Keratinocyte (primary cell): ENCODE measurements around the gene TNFAIP8L2. TPM values are rescaled to one million over a fixed set of nuclear protein-coding genes. Genes with fewer than 3 reads are reported as not detected.
A peak's percentile ranks its signal among the peaks of the same experiment; 100 is the strongest.

Experiments used
- DNase-seq: peaks from one replicate; pipeline ENCODE4 v3.0.0-alpha.2; 2011; ENCODE audit warnings: low read depth, missing footprints, low spot score
- FAIRE-seq: peaks from 2 replicates; lab custom pipeline; 2011; peaks lifted over from hg19 to GRCh38; lab: Jason Lieb, UNC
- H2AFZ ChIP-seq: 2 replicates; pipeline ENCODE4 v1.6.0; 2012; ENCODE audit warnings: low read length, control low read depth, inconsistent platforms; ENCODE audit not compliant: control insufficient read depth
- H3K27ac ChIP-seq: 2 replicates; pipeline ENCODE4 v1.5.1; 2011; ENCODE audit warnings: low read length; ENCODE audit not compliant: control insufficient read depth, insufficient read depth
- H3K27me3 ChIP-seq: 3 replicates; pipeline ENCODE4 v1.6.0; 2011; ENCODE audit warnings: low read length; ENCODE audit not compliant: control insufficient read depth, insufficient read depth; ENCODE audit errors: extremely low read depth
- H3K36me3 ChIP-seq, 2 experiments: 2 replicates in 1 of 2; 3 replicates in 1 of 2; pipeline ENCODE4 v1.5.1; 2011; ENCODE audit warnings: low read length in 2 of 2, mild to moderate bottlenecking in 1 of 2; ENCODE audit not compliant: control insufficient read depth in 2 of 2, insufficient read depth in 2 of 2; ENCODE audit errors: extremely low read depth in 1 of 2
- H3K4me1 ChIP-seq: 3 replicates; pipeline ENCODE4 v1.5.1; 2011; ENCODE audit warnings: low read length; ENCODE audit not compliant: control insufficient read depth, insufficient read depth; ENCODE audit errors: extremely low read depth
- H3K4me2 ChIP-seq: 3 replicates; pipeline ENCODE4 v1.6.0; 2011; ENCODE audit warnings: low read depth, low read length; ENCODE audit not compliant: control insufficient read depth, insufficient read depth; ENCODE audit errors: extremely low read depth
- H3K4me3 ChIP-seq, 3 experiments: fragments of 200-600 bp in 1 of 3; sonication (generic) in 1 of 3; 2 replicates in 2 of 3; 3 replicates in 1 of 3; pipeline ENCODE4 v1.5.1; 2011 to 2016; ENCODE audit warnings: low read length in 3 of 3, mild to moderate bottlenecking in 3 of 3, control low read depth in 2 of 3, inconsistent platforms in 1 of 3, low read depth in 1 of 3, mixed read lengths in 1 of 3, mixed run types in 1 of 3, moderate library complexity in 1 of 3; ENCODE audit not compliant: control insufficient read depth in 2 of 3, insufficient read depth in 2 of 3; ENCODE audit errors: extremely low read depth in 1 of 3
- H3K79me2 ChIP-seq: 2 replicates; pipeline ENCODE4 v1.6.0; 2012; ENCODE audit warnings: low read length; ENCODE audit not compliant: control insufficient read depth, insufficient read depth
- H3K9ac ChIP-seq: 3 replicates; pipeline ENCODE4 v1.6.0; 2011; ENCODE audit warnings: low read length; ENCODE audit not compliant: control insufficient read depth, insufficient read depth; ENCODE audit errors: extremely low read depth
- H3K9me1 ChIP-seq: 3 replicates; pipeline ENCODE4 v1.6.0; 2011; ENCODE audit warnings: low read length; ENCODE audit not compliant: control insufficient read depth, insufficient read depth; ENCODE audit errors: extremely low read depth
- H3K9me3 ChIP-seq: 2 replicates; pipeline ENCODE4 v1.5.1; 2012; ENCODE audit warnings: low read depth, low read length; ENCODE audit not compliant: control insufficient read depth
- H4K20me1 ChIP-seq: 3 replicates; pipeline ENCODE4 v1.6.0; 2011; ENCODE audit warnings: low read length; ENCODE audit not compliant: control insufficient read depth, insufficient read depth; ENCODE audit errors: extremely low read depth
- CTCF ChIP-seq, 3 experiments: IDR thresholded peaks in 1 of 3; conservative IDR thresholded peaks in 1 of 3; optimal IDR thresholded peaks in 1 of 3; 2 replicates in 2 of 3; 3 replicates in 1 of 3; pipeline versions ENCODE3 to v1.5.1; 2011; ENCODE audit warnings: low read length in 3 of 3, mild to moderate bottlenecking in 3 of 3, moderate library complexity in 2 of 3, control low read depth in 1 of 3, inconsistent platforms in 1 of 3; ENCODE audit not compliant: insufficient read depth in 2 of 3; ENCODE audit errors: extremely low read depth in 1 of 3
- EZH2 ChIP-seq: IDR thresholded peaks from one replicate; pipeline ENCODE4 v1.6.1; 2012; ENCODE audit warnings: inconsistent platforms, mild to moderate bottlenecking, low read length, moderate library complexity
- dilution Hi-C: fragments of 300-500 bp; cut with MboI; formaldehyde crosslinking; loops from one replicate; pipeline ENCODE4 v1.7.0; 2020; ENCODE audit warnings: low sequenced_read_pairs; ENCODE audit not compliant: extremely low pct_ligation_motif_present
- polyA plus RNA-seq, 5 experiments: library from polyadenylated mRNA; depleted of rRNA in 3 of 5; stranded (reverse) in 3 of 5; stranded (forward) in 1 of 5; unstranded in 1 of 5; fragments of >200 nt; gene quantifications; 1 replicate in 1 of 5; 2 replicates in 3 of 5; 3 replicates in 1 of 5; pipeline versions ENCODE4 v1.2.1 to v1.2.3, GENCODE V29; 2011 to 2012; ENCODE audit warnings: missing spikeins in 2 of 5, low read depth in 1 of 5, low replicate concordance in 1 of 5

TNFAIP8L2 gene
- polyA plus RNA-seq, 1 donor (not counting 4 experiments of a cell fraction or from before 2014, with no cell fraction given): not detected

DNA sequence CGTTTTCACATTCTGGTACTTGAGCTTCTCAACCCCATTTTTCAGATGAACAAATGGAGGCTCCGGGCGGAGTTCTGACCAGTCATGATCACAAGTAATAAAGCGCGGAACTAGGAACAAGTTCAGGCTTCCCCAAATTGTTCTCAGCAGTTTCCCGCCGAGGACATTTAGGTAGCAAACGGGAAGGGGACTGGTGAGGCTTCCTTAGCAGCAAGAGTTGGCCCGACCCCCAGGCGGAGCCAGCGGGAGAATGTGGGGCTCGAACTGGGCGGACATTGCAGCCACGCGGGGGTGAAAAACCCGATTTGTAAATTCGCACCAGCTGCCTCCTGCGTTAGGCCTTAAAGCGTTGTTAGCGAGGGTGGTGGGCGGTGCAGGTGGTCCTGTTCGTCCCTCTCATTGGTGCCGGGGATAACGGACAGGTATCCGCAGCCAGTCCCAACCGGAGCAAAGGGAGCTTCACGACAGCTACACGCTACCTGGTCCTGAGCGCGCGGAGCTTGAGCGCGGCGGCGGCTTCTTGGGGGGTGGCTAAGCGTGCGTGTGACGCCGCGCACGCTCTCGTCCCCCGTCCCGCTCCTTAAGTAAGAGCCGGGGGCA, 25.4 kb upstream of the TNFAIP8L2 start:
- dilution Hi-C loops: no loop called here
- Histone ChIP-seq H3K9ac (peak overlapping the region; percentile 59), H3K9me1 (no peaks in the 10 kb centered on the region), H3K9me3 (no peaks in the 10 kb centered on the region), H3K4me1 (peaks cover 10% of the 10 kb centered on the region), H3K4me2 (peak overlapping the region; percentile 88), H3K27me3 (peaks cover 23% of the 10 kb centered on the region), H2AFZ (peak overlapping the region; percentile 78), H3K36me3 (no peaks in the 10 kb centered on the region), H4K20me1 (no peaks in the 10 kb centered on the region), H3K4me3 (peak overlapping the region; percentile 13 to 66 (median 40)), H3K79me2 (no peaks in the 10 kb centered on the region), H3K27ac (no peak overlapping the region)
- DNase-seq (peak; percentile 49), FAIRE-seq (peak; percentile 79)
- TF ChIP-seq CTCF (optimal IDR thresholded peaks at IDR 0.05 in 1 of 3, IDR thresholded peaks at IDR 0.05 in 1 of 3, conservative IDR thresholded peaks at IDR 0.05 in 1 of 3; ENCODE audit: extremely low read depth in 1 of 3, insufficient read depth in 2 of 3, low read length in 3 of 3): no peak
- TF ChIP-seq EZH2: no peak

GRCh38 chr1:151131701-151132334, 24.6 kb upstream of the TNFAIP8L2 start:
- Histone ChIP-seq H3K4me1 (peaks cover 10% of the 10 kb centered on the region), H4K20me1 (no peaks in the 10 kb centered on the region), H3K4me2 (peak overlapping the region; percentile 88), H3K79me2 (no peaks in the 10 kb centered on the region), H2AFZ (peak overlapping the region; percentile 78), H3K9ac (peak overlapping the region; percentile 59), H3K36me3 (no peaks in the 10 kb centered on the region), H3K4me3 (peak overlapping the region; percentile 13 to 66 (median 40)), H3K27me3 (peaks cover 23% of the 10 kb centered on the region), H3K9me1 (no peaks in the 10 kb centered on the region), H3K9me3 (no peaks in the 10 kb centered on the region), H3K27ac (no peak overlapping the region)
- TF ChIP-seq EZH2 (peak; percentile 77), CTCF (optimal IDR thresholded peaks at IDR 0.05 in 1 of 3, IDR thresholded peaks at IDR 0.05 in 1 of 3, conservative IDR thresholded peaks at IDR 0.05 in 1 of 3; ENCODE audit: extremely low read depth in 1 of 3, insufficient read depth in 2 of 3, low read length in 3 of 3) (no peak)
- dilution Hi-C loops: no loop called here
- FAIRE-seq (no peak), DNase-seq (no peak)
